HFFc6 (cell line): ENCODE measurements around the gene CCDC24. TPM values are rescaled to one million over a fixed set of nuclear protein-coding genes. Genes with fewer than 3 reads are reported as not detected.

Source experiments
- DNase-seq: peaks from one replicate; pipeline ENCODE4 v3.0.0-alpha.2; 2018
- H3K27ac Mint-ChIP-seq: 2 replicates; pipeline ENCODE4 v1.8.0; 2020; ENCODE audit warnings: mild to moderate bottlenecking, mixed read lengths
- H3K27me3 Mint-ChIP-seq: 2 replicates; pipeline ENCODE4 v1.8.0; 2021; ENCODE audit warnings: mild to moderate bottlenecking, moderate library complexity, mixed read lengths; ENCODE audit not compliant: insufficient read depth
- H3K36me3 Mint-ChIP-seq: 2 replicates; pipeline ENCODE4 v1.8.0; 2021; ENCODE audit warnings: low read depth, mixed read lengths
- H3K4me1 Mint-ChIP-seq: 2 replicates; pipeline ENCODE4 v1.8.0; 2020; ENCODE audit warnings: low read depth, mixed read lengths
- H3K4me3 Mint-ChIP-seq: 2 replicates; pipeline ENCODE4 v1.8.0; 2020; ENCODE audit warnings: mild to moderate bottlenecking, moderate library complexity, mixed read lengths
- H3K9me3 Mint-ChIP-seq: 2 replicates; pipeline ENCODE4 v1.8.0; 2020; ENCODE audit warnings: mild to moderate bottlenecking, mixed read lengths
- CTCF ChIP-seq: fragments of 200-600 bp; sonication (generic); IDR thresholded peaks from 2 replicates; pipeline ENCODE4 v1.5.0; 2021; ENCODE audit warnings: antibody characterized with exemption, mild to moderate bottlenecking
- total RNA-seq, 6 experiments: library from RNA; stranded (reverse); fragmentation: NEBNext Ultra II Directional; extraction: Animal tissue kit (Norgen Biotek cat#: 25700); gene quantifications; 2 replicates in 1 of 6; 3 replicates in 5 of 6; pipeline ENCODE4 v1.2.3, GENCODE V29; 2021

The CCDC24 gene
- total RNA-seq, 6 experiments from 2014 or later, result 5.6 to 7.7 (median 6.5) TPM

- DNase-seq, result no peak
- H3K27me3 Mint-ChIP-seq, result no peaks in the 10 kb centered on the region
- no peak for TF ChIP-seq CTCF
- peaks cover 18% of the 10 kb centered on the region for H3K36me3 Mint-ChIP-seq
- H3K9me3 Mint-ChIP-seq, result no peaks in the 10 kb centered on the region
- H3K4me1 Mint-ChIP-seq, result peaks cover 55% of the 10 kb centered on the region
- peak overlapping the region; percentile 92 for H3K4me3 Mint-ChIP-seq
- H3K27ac Mint-ChIP-seq, result peak overlapping the region; percentile 93
These were observed 44.1 kb upstream of the CCDC24 start for GRCh38 chr1:43947061-43947873.

- Mint-ChIP-seq H3K27me3 (no peaks in the 10 kb centered on the region), H3K4me1 (peaks cover 55% of the 10 kb centered on the region), H3K27ac (peak overlapping the region; percentile 93), H3K9me3 (no peaks in the 10 kb centered on the region), H3K36me3 (peaks cover 18% of the 10 kb centered on the region), H3K4me3 (peak overlapping the region; percentile 92)
- no peak for DNase-seq
- TF ChIP-seq CTCF, result no peak
These were observed 43.4 kb upstream of the CCDC24 start for GRCh38 chr1:43947874-43948437.

- DNase-seq, result no peak
- no peak for TF ChIP-seq CTCF
- no peaks in the 10 kb centered on the region for H3K9me3 Mint-ChIP-seq
- H3K4me3 Mint-ChIP-seq, result no peak overlapping the region
- H3K36me3 Mint-ChIP-seq, result peaks cover 18% of the 10 kb centered on the region
- peaks cover 53% of the 10 kb centered on the region for H3K4me1 Mint-ChIP-seq
- no peaks in the 10 kb centered on the region for H3K27me3 Mint-ChIP-seq
- H3K27ac Mint-ChIP-seq, result no peak overlapping the region
These were observed 41.7 kb upstream of the CCDC24 start for GRCh38 chr1:43949678-43950077.

GRCh38 chr1:43951021-43951985 is 40.1 kb upstream of the CCDC24 start:
- Mint-ChIP-seq H3K27me3 (no peaks in the 10 kb centered on the region), H3K9me3 (no peaks in the 10 kb centered on the region), H3K4me1 (peaks cover 36% of the 10 kb centered on the region), H3K4me3 (no peak overlapping the region), H3K27ac (no peak overlapping the region), H3K36me3 (peaks cover 18% of the 10 kb centered on the region)
- DNase-seq, result no peak
- TF ChIP-seq CTCF, result no peak

- Mint-ChIP-seq H3K36me3 (peaks cover 18% of the 10 kb centered on the region), H3K4me3 (no peak overlapping the region)
These were observed 38.6 kb upstream of the CCDC24 start for GRCh38 chr1:43952731-43953346.

More at GRCh38 chr1:43952731-43953346, 38.6 kb upstream of the CCDC24 start:
- TF ChIP-seq CTCF, result no peak
- Mint-ChIP-seq H3K9me3 (no peaks in the 10 kb centered on the region), H3K27me3 (no peaks in the 10 kb centered on the region), H3K27ac (no peak overlapping the region), H3K4me1 (peaks cover 32% of the 10 kb centered on the region)
- DNase-seq, result no peak
